GM12874 (cell line): ENCODE data around the gene MRPS6.

ENCODE experiments used
- CTCF ChIP-seq: IDR thresholded peaks from 2 replicates; pipeline ENCODE4 v1.5.1; 2011; ENCODE audit warnings: low read depth, mild to moderate bottlenecking, control low read depth, low read length, moderate library complexity; ENCODE audit not compliant: insufficient read depth

The MRPS6 gene

DNA sequence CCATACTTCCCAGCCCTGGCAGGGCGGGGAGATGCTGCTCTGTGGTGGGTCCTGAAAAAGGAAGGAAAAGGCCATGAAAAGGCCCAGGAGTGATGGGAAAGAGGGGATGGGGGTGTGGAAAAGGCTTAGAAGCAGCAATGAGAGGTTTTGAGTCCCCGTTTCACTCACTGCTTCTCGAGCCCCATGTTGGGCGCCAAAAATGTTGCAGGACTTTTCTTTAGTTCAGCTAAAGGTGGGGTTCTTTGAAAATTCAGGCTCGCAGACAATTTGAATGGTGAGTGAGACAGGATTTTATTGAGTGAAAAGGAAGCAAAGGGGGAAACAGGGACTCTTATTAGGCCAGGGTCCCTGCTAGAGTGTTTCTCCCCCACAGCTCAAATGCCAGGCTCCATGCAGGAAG is 93.1 kb downstream of the MRPS6 start:
- no peak for TF ChIP-seq CTCF

GRCh38 chr21:34170886-34171285 is 97.5 kb downstream of the MRPS6 start:
- no peak for TF ChIP-seq CTCF

DNA sequence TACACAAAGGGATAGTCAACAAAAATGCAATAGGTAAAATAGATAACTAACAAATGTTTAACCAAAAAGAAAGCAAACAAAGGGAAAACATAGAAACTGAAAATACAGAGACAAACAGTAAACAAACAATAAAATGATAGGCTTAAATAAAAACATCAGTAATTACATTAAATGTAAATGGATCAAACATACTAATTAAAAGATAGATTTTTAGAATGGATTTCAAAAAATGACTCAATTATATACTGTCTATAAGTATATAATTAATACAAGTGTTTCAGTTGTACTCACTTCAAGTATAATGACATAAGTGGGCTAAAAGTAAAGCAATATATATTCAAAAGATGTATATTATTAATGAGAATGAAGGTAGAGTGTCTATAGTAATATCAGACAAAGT is 101.1 kb downstream of the MRPS6 start:
- no peak for TF ChIP-seq CTCF

GRCh38 chr21:34176448-34176847 is 103.1 kb downstream of the MRPS6 start:
- TF ChIP-seq CTCF = no peak

DNA sequence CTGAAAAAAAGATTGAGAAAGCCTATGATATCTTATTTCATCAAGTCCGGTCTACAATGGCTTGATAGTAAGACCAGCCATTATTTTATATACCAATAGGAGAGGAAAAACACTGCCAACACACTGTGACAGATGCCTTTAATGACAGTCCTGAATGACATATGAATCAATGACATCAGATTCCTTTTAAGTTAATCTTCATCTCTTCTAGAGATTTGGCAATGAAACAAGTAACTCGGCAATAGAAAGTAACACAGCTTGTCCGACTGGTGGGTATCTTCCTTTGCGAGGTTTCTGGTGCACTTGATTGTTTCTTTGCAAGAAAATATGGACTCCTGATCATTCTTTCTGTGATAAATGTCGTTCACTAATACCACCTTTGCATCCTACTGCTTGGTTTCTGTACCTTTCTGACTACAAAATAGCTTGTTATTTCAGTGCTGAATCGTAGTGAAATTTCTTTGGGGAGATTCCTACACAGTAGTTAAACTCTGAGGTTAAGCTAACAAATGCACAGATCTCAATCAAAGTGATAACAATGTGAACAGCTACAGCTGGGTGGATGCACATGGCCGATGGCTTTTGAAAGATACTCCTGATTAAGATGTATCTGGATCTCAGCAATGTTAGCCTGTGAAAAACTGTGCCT is 104.7 kb downstream of the MRPS6 start:
- TF ChIP-seq CTCF = no peak

DNA sequence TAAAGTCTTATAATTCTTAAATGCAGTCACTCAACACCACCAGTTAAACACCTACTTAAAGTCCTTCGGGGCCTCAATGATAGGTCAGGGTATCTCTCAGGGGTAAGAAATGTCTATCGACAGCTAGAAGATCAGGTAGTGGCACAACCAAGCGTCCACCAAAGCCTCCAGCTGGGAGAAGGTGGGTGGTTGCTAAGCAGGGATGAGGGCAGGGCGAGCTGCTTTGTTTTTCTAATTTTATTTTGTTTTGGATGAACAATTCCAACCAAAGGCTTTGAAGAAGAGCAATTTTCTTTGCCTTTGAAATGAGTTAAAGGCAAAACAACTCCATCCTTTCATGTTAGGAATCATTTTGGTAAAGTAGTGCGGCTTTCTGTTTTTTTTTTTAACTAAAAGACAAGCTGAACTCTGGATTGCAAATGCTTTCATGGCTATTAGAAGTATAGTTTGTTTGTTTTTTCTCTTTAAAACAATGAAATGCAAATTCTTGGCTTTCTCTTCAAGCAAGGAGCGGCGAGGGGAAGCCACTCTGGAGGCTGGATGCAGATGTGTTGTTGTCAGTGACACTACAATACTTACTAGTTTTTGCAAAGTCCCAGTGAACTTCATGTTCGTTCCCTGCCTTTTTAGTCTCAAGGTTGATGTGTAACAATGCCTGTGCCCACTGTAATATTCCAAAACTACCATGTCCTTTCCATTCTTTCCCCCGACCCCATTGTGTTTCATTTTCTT is 106.0 kb downstream of the MRPS6 start:
- TF ChIP-seq CTCF = no peak

GRCh38 chr21:34180407-34180806 is 107.0 kb downstream of the MRPS6 start:
- TF ChIP-seq CTCF = no peak
